GM19238 (cell line): Measurements from ENCODE around the gene CEACAM21.

ENCODE experiments used
- DNase-seq: peaks from one replicate; pipeline ENCODE4 v3.0.0; 2011; ENCODE audit warnings: low spot score; ENCODE audit not compliant: insufficient read length

Gene CEACAM21

DNA sequence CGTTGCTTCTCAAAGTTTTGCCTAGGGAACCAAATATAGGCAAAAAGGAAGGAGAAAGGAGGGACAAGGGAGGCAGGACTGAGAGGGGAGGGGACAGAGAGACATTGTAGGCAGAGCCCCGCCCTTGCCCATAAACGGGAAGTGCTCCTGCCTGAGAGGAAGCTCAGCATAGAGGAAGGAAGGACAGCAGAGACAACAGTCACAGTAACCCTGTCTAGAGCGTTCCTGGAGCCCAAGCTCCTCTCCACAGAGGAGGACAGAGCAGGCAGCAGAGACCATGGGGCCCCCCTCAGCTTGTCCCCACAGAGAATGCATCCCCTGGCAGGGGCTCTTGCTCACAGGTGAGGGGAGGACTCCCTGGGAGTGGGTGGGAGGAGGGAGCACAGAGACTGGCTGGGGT is at the start of gene CEACAM21:
CEACAM21 (plus strand) TSS at position 169 of the 400 bp plus-strand sequence; CDS start at position 278, 109 bp downstream.
- peak; percentile 68 for DNase-seq

DNA sequence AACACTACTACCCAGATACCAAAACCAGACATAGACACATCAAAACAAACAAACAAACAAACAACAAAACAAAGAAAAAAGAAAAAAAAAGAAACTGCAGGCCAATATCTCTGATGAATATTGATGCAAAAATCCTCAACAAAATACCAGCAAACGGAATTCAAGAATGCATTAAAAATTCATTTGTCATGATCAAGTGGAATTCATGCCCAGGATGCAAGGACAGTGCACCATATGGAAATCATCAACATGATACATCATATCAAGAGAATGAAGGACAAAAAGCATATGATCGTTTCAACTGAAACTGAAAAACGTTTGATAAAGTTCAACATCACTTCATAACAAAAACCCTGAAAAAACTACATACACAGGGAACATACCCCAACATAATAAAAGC is 48.9 kb upstream of the CEACAM21 start:
- DNase-seq: no peak

DNA sequence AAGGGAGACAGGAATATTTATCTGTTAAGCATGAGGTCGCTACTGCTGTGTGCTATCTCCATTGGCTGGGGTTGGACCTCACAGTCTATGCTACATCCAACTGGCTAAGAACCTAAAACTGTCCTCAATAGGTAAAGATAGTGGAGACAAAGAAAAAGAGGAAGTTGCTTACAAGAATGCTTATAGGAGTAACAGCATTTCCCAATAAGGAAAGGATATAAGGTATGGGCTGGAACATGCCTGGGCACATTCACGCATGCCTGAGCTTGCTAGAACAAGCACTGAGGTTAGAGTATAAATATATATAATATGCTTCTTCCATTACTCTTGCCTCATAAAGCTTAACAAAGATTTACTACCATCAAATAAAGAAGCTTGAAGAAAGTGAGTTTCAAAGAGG is 47.9 kb upstream of the CEACAM21 start:
- no peak for DNase-seq

DNA sequence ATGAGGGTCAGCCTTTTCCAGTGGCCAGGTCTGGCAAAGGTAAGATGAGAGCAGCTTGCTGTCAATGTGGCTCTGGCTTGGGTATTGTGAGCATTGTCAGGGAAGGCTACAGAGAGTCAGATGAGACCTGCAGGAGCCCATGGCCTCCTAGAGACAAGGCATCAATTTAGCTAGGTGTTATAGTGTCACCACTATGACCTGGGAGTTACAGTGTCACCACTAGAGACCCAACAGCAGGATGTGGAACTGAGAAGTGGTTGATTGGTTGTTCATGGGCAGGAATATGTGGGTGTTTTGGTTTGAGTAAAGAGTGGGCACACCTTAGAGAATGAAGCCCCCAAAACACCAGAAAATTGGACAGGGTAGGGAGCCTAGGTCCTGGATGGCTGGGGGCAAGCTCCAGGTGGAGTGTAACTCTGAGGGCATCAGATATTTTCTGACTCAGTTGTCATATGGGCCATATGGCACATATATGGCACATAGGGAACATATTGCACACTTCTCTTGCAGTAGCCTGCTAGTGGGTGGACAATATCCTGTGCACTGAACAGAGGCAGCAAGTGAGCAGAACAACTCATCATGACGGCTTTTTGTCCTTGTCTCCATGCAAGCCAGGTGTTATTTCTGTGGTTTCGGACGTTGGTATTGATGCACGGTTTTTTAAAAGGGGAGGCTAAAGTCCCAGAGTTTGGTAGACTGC is 46.3 kb upstream of the CEACAM21 start:
- DNase-seq: no peak

DNA sequence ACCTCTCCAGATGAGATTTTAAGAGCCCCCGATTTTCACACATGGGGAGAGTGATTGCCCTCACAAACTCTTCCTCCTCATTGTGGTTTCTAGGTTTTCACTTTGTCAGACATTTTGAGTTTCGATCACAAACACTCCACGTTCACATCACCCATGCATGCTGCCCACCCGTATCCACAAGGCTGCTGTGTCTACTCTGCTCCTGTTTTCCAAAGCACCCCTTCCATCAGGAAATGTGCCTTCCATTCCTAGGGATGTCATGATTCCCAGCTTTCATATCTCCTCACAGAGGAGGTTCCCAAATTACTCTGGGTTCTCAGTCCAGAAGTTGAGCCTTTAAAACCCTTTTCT is 45.8 kb upstream of the CEACAM21 start:
- DNase-seq: no peak

DNA sequence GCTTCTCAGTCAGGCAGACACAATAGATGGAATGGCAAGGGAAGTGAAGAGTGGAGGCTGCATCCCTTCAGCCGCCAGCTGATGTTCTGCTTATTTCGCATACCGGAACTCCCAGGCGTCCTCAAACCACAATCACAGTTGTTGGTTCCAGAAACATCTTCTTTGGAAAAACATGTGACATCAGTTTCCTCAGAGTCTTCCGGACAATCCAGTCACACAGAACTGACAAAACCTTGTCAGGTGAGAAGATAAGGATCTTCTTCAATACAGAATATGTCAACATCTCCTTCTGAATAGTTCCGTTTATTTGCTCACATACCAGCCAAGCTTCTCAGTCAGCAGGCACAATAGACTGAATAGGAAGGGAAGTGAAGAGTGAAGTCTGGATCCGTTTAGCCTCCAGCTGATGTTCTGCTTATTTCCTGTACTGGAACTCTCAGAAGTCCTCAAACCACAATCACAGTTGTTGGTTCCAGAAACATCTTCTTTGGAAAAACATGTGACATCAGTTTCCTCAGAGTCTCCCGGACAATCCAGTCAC is 45.1 kb upstream of the CEACAM21 start:
- no peak for DNase-seq

DNA sequence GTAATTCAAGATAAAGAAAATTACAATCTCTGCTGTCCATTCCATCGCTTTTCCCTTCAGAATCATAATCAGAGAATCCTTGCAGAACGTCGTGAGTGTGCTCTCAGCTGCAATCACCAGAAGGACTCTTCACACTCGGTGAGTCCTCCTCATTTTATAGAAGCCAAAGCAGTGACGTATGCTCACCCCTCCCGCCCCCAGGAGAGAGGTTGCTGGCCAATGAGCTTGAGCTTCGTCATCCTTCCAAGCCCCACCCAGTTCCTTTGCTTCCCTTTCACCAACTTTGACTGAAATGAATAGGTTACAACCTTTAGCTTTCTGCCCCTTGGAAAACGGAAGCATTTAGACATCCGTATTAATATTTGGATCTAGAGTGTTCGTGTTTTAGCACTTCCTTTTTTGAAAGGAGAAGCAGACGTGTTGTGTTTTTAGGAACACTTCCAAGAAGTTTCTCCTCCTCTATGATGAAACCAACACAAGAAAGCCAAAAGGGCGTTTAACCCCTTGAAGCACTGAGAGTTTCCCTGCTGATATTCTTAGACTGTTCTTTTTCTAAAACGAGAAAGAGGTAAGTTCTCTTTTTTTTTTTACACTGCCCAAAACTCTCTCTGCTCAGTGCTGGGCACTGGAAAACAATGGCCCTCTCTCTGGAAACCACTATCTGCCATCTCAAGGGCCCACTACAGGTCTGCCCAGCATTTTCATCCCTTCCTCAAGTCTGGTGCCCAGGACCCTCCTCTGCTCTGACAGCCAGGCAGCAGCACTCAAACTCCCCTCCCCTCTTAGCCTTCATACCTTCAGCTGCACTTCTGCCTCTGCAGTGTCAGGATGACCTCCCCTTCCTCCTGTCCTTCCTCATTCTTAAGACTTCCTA is 44.3 kb upstream of the CEACAM21 start:
- DNase-seq: peak; percentile 48

DNA sequence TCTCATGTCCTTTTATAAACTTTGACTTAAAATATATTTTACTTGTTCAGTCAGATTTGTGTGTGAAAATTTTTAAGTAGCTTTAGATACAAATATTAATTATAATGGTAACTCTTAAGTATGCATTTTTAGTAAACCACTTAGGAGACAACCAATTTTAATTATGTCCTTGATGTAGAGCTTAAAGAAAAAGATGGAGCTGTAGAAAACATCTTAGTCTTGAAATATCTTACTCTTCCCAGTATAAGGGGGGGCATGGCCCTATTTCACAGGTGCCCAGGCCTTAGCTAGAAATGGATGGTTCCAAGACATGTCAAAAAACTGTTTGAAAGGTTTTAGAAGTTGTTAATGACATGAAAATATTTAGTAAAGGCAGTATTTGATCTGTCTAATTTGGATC is 43.4 kb upstream of the CEACAM21 start:
- no peak for DNase-seq

DNA sequence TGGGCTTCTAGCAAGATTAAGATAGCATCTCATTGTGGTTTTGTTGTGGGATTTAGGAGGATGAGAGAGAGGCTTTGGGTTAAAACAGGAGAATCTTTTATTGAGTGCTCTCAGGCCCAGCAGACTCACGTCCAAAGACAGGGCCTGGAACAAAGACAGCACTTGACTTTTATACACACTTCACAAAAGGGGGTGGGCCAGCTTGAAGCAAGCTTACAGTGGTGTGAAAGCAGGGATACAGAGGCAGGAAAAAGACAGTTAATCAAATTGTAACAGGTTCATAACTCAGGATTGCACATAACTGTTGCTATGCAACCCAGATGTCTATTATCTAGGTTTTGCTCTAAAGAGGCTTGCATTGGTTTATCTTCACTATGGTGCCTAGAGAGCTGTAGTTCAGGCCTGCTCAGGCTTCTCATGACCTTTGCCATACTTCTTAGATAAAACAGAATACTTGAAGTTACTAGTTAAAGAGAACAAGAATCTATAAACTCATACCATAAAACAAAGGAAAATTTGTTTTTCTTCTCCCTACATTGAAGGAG is 42.2 kb upstream of the CEACAM21 start:
- no peak for DNase-seq

DNA sequence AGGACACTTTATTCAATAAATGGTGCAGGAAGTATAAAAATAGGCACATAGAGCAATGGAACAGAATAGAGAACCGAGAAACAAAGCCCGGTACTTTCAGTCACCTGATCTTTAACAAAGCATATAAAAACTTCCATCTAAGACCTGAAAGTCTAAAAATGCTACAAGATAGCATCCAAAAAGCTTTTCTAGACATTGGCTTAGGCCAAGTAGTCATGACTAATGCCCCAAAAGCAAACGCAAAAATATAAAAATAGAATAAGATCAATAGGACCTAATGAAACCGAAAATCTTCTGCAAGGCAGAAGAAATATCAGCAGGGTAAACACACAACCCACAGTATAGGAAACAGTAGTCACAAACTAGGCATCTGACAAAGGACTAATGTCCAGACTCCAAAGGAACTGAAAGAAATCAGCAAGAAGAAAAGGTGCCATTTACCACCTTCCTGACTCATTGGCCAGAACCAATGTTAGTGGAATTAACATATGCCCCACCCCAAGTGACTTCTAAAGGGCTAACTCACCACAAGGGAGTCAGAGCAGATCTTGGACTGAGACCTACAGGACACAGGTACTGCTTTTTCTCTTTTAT is 40.8 kb upstream of the CEACAM21 start:
- DNase-seq: no peak

DNA sequence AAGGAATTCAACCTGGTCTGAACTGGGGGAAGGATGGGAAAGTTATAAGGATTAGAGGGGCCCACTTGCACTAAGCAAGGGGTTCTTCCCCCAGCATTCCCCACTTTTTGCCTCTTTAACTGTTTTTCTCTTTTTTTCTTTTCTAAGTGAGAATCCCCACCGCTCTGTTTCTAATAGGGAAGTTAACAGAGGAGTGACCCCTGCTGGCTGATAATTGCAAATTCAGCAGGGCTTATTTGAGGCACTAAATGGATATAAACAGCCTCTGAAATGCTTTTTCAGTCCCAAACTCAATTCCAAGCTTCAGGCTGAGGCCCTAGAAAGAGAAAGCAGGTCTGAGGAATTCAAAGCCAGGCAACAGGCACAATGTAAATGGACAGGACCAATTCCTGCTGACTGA is 38.2 kb upstream of the CEACAM21 start:
- no peak for DNase-seq

DNA sequence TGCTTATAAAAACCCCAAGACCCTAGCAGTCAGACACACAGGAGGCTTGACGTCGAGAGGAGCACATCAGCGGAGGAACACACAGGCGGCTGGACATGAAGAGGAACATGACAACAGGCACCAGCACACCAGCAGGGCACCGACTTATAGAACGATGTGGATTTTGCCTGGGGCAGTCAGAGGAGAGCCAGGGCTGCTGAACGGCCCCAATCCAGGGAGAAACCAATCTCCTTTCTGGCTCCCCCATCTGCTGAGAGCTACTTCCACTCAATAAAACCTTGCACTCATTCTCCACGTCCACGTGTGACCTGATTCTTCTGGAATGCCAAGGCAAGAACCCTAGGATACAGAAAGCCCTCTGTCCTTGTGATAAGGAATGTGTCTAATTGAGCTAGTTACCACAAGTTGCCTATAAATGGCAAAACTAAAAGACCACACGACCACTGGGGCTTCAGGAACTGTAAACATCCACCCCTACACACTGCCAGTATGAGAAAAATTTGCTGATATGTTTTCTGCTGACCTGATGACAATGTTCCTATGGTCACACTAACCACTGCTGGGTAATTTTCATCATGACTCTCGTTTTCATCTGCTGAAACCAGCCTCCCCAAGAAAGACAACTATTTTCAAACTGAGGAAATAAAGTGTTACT is 35.8 kb upstream of the CEACAM21 start:
- DNase-seq: no peak

DNA sequence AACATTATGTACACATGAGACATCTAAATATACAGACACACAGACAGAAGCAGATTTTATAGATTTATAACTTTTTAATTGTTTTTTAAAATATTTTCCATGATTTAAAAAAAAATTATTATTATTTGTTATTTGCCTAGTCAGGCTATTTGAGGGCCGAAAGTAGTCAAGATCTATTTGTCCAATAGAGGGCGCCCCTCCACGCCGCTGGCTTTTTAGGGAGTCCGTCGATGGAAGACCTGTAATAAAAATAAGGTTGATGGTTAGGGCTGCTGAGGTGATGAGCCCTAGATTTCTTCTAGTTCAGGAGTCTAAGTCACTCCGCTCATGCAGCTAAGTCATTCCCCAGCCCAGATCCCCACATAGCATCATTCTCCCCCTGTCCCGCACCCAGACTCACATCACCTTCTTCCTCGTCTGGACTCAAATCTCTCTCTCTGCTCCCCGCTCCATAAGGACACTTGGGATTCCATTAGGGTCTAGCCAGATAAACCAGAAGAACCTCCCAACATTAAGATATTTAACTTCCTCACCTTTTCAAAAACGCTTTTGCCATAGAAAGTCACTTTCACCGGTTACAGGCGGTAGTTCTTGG is 33.9 kb upstream of the CEACAM21 start:
- no peak for DNase-seq

DNA sequence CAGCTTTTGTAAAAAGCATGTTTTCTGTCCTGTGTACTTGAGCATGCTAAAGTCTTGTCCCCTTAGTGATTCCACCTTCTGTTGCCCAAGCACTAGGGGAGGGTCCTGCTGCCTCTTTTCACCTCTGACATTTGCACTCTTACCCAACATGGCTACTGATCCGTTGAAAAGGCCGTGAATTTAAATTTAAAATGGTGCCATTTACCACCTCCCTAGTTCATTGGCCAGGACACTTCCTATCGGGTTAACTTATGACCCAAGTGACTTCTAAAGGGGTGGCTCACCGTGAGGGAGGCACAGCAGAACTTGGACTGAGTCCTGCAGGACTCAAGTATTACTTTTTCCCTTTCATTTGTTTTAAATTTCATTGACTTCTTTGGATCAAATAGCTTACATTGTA is 33.3 kb upstream of the CEACAM21 start:
- DNase-seq: no peak

DNA sequence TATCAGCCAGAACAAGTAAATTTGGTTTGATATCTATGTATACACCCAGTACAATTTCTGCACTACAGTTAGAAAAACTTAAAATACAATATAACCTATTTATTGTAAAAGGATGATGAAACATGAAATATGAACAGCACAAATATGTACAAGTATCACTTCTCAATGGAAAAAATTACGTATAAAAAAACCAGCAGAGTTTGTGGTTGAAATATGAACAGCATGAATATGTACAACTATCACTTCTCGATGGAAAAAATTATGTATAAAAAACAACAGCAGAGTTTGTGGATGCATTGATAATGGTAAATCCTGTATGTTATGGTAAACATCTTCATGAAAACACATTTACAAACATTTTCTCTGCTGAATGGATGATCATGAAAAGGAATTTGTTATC is 32.4 kb upstream of the CEACAM21 start:
- DNase-seq: no peak

DNA sequence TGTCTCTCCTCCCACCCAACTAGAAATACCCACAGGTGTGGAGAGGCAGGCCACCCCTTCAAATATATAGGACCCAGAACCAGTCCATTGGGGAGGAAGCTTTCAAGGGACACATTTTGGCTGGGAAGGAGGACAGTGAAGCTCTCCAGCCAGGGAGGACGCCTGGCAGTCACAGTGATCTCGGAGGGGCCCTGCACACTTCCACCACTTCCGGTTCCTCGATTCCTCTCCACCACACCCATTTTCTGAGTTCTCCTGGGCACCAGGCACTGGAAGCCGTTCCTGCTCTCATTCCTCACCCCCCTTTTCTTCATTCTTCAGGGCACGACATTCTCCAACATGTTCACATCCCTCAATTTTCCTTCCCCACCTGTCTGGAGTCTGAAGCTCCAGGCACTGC is 30.4 kb upstream of the CEACAM21 start:
- no peak for DNase-seq

DNA sequence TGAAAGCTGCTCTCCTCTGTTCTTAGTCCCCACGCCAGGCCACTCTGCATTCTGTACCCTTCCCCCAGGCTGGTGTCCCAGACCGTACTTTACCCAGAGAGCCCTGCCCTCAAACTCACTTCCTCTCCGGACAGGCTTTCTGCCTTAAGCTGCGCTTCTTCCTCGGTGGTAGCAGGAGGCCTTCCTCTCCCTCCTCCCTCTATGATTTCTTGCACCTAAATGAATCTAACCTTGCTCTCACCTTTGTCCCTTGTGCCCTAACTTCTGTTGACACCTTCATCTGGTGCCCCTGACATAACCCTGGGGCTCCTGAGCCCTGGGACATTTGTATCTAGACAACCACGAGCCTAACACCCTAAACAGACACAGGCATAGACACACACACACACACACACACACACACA is 29.6 kb upstream of the CEACAM21 start:
- DNase-seq: no peak

DNA sequence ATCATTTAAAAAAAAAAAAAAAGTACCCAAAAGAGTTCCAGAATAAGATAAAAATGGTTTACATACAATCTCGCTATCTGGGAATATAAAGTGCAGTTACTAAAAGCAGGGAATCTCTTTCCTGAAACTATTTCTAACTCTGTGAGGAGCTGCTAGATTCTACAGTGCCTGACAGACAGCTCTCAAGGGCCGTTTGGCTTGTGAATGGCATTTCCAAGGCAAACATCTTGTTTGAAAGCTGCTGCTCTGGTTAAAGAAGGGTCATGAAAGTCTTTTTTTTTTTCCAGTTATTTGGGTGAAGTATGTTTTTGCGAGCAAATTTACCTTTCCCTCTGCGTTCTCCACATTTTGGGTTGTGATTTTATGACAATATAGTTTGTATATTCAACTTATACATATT is 29.0 kb upstream of the CEACAM21 start:
- DNase-seq: no peak

DNA sequence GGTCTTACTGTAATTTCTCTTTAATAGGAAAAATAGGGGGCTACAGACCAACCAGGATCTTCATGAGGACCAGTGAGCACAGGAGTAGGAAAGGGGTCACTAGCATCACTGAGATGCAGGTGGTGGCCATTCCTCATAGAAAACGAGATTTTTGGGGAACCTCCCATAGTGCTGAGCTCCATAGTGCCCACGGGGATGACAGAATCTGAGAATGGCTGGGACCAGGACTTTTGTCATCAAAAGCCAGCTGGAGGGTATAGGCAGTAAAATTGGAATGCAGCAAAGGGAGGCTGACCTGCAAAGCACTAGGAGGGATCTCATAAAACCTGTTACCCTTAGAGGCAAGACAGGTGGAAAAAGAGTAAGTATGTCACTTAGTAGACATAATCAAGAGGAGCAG is 28.4 kb upstream of the CEACAM21 start:
- DNase-seq: no peak

DNA sequence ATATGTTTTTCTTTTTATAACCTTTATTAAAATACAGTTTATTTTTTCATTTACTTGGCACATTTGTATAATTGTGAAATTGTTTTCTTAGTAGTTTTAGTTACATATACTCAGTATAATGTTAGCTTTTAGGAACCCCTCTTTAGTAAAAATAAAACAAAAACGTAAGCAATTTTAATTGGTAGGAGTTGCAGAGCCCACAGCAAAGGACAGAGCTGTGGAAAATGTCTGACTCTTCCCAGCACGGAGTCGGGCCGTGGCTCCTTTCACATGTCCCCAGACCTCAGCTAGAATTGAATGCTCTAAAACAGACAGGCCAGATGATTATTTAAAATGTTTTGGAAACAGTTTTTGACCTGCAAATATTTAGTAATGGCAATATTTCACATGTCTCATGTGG is 27.9 kb upstream of the CEACAM21 start:
- no peak for DNase-seq
